Activated CD8-positive, alpha-beta T cell treated with anti-CD3 and anti-CD28 coated beads for 36 hours (primary cell): ENCODE data around the gene CD226. TPM values are rescaled to one million over a fixed set of nuclear protein-coding genes. Genes with fewer than 3 reads are reported as not detected.
"Not testable (repeated sequence)": the region's sequence is repeated elsewhere in the genome, so short reads cannot be mapped to it uniquely, and the experiment has no call there.

Source experiments
- ATAC-seq: fragments of 200-7000 bp; cut with Tn5 transposase; one replicate; pipeline ENCODE4 v1.10.0; 2021; ENCODE audit warnings: mild to moderate bottlenecking, moderate library complexity
- CTCF ChIA-PET: fragments of 350-600 bp; sonication (Branson Sonifier 250); formaldehyde crosslinking; loops from one replicate; lab custom pipeline; 2021; ENCODE audit warnings: antibody characterized with exemption; lab: Charles Lee
- POLR2A ChIA-PET: fragments of 350-600 bp; sonication (Branson Sonifier 250); formaldehyde crosslinking; loops from one replicate; lab custom pipeline; 2021; ENCODE audit warnings: antibody characterized with exemption; lab: Charles Lee
- DNase-seq: peaks from one replicate; pipeline ENCODE4 v3.0.0-alpha.2; 2020
- H3K27ac Mint-ChIP-seq: one replicate; pipeline ENCODE4 v1.8.0; 2021; ENCODE audit warnings: mild to moderate bottlenecking, mixed read lengths
- H3K27me3 Mint-ChIP-seq: one replicate; pipeline ENCODE4 v1.8.0; 2021; ENCODE audit warnings: mixed read lengths
- H3K36me3 Mint-ChIP-seq: one replicate; pipeline ENCODE4 v1.8.0; 2021; ENCODE audit warnings: low read depth, mixed read lengths
- H3K4me1 Mint-ChIP-seq: one replicate; pipeline ENCODE4 v1.8.0; 2021; ENCODE audit warnings: low read depth, mixed read lengths
- H3K4me3 Mint-ChIP-seq: one replicate; pipeline ENCODE4 v1.8.0; 2021; ENCODE audit warnings: mild to moderate bottlenecking, moderate library complexity, mixed read lengths
- H3K9me3 Mint-ChIP-seq: one replicate; pipeline ENCODE4 v1.8.0; 2021; ENCODE audit warnings: mixed read lengths
- intact Hi-C: fragments of 100-400 bp; cut with micrococcal nuclease; formaldehyde crosslinking; loops from one replicate; pipeline ENCODE4 v1.10.0; 2022
- total RNA-seq, 2 experiments: library from RNA; stranded (reverse); gene quantifications; one replicate each; pipeline ENCODE4 v1.2.3, GENCODE V29; 2021
- TF ChIP-seq, protein P1 (sequence below): fragments of 200-600 bp; IDR thresholded peaks from one replicate; pipeline ENCODE4 v1.8.0; 2022; ENCODE audit warnings: antibody characterized with exemption, mild to moderate bottlenecking

CD226 gene
- total RNA-seq, 2 experiments from 2014 or later: 41.5 to 41.7 TPM

DNA sequence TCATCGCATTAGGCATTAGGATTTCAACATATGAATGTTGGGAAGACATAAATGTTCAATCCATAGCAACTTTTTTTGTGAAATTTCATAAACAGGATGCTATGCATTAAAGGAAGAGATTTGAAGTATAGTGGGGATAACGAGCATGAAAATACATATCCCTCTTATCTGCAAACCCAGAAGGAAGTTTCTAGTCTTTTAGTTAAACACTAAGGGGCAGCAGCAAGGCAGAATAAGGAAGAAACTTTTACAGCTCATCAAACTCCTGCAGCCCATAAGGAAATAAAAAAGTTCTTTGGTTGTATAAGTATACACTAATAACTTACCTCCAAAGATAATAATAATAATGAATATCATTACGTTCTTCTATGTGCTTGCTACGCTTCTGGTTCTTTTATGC, 81.5 kb downstream of the CD226 start:
- TF ChIP-seq, protein P1, sequence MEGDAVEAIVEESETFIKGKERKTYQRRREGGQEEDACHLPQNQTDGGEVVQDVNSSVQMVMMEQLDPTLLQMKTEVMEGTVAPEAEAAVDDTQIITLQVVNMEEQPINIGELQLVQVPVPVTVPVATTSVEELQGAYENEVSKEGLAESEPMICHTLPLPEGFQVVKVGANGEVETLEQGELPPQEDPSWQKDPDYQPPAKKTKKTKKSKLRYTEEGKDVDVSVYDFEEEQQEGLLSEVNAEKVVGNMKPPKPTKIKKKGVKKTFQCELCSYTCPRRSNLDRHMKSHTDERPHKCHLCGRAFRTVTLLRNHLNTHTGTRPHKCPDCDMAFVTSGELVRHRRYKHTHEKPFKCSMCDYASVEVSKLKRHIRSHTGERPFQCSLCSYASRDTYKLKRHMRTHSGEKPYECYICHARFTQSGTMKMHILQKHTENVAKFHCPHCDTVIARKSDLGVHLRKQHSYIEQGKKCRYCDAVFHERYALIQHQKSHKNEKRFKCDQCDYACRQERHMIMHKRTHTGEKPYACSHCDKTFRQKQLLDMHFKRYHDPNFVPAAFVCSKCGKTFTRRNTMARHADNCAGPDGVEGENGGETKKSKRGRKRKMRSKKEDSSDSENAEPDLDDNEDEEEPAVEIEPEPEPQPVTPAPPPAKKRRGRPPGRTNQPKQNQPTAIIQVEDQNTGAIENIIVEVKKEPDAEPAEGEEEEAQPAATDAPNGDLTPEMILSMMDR: no peak
- H3K27ac Mint-ChIP-seq: no peak overlapping the region
- DNase-seq (no peak), ATAC-seq (no peak)
- H3K27me3 Mint-ChIP-seq: no peaks in the 10 kb centered on the region
- CTCF ChIA-PET: interaction anchor here (1.5 kb wide), 1 partner anchor 16 kb away, joined by 3 read pairs; no protein-coding TSS in a partner anchor
- H3K36me3 Mint-ChIP-seq: peaks cover 39% of the 10 kb centered on the region
- H3K4me1 Mint-ChIP-seq: peaks cover 11% of the 10 kb centered on the region
- H3K4me3 Mint-ChIP-seq: no peak overlapping the region
- no peaks in the 10 kb centered on the region for H3K9me3 Mint-ChIP-seq
- POLR2A ChIA-PET: interaction anchor here (0.7 kb wide), 1 partner anchor 556 kb away, joined by 3 read pairs; no protein-coding TSS in a partner anchor
- intact Hi-C loops: no loop called here

DNA sequence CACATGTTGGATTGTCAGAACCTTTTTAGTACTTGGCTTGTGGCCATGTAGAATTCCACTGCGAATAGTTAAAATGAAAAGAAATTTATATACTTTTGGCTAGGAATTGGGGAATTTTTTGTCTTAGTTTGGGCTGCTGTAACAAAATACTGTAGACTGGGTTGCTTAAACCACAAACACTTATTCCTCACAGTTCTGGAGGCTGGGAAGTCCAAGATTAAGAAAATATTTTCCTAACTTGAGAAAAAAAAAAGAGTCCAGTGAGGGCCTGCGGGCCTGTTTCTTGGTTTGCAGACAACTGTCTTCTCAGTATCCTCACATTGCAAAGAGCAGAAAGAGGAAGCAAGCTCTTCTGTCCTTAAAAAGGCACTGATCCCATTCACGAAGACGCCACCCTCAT, 81.9 kb downstream of the CD226 start:
- no peak for DNase-seq
- ATAC-seq: no peak
- H3K4me3 Mint-ChIP-seq: no peak overlapping the region
- TF ChIP-seq, protein P1: no peak
- intact Hi-C loops: no loop called here
- POLR2A ChIA-PET: interaction anchor here (0.7 kb wide), 1 partner anchor 556 kb away, joined by 3 read pairs; no protein-coding TSS in a partner anchor
- no peaks in the 10 kb centered on the region for H3K27me3 Mint-ChIP-seq
- peaks cover 11% of the 10 kb centered on the region for H3K4me1 Mint-ChIP-seq
- no peak overlapping the region for H3K27ac Mint-ChIP-seq
- peaks cover 38% of the 10 kb centered on the region for H3K36me3 Mint-ChIP-seq
- H3K9me3 Mint-ChIP-seq: no peaks in the 10 kb centered on the region
- CTCF ChIA-PET: no interaction called here

DNA sequence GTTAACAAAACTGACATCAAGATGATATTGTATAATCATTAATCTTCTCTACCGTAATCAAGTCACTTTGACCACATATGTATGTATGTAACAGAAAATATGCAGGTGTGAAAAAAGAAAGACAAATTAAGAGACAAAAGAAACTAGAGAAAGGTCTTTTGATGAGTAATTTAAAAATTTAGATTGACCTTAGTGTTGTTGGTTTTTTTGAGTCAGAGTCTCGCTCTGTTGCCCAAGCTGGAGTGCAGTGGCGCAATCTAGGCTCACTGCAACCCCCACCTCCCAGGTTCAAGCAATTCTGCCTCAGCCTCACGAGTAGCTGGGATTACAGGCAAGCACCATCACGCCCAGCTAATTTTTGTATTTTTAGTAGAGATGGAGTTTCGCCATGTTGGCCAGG, 82.9 kb downstream of the CD226 start:
- ATAC-seq (peak; percentile 64), DNase-seq (peak; percentile 40)
- H3K27me3 Mint-ChIP-seq, intact Hi-C loops, POLR2A ChIA-PET, CTCF ChIA-PET, H3K4me3 Mint-ChIP-seq, H3K27ac Mint-ChIP-seq, H3K9me3 Mint-ChIP-seq: not testable (repeated sequence)
- Mint-ChIP-seq H3K4me1 (peaks cover 11% of the 10 kb centered on the region), H3K36me3 (peaks cover 33% of the 10 kb centered on the region)

DNA sequence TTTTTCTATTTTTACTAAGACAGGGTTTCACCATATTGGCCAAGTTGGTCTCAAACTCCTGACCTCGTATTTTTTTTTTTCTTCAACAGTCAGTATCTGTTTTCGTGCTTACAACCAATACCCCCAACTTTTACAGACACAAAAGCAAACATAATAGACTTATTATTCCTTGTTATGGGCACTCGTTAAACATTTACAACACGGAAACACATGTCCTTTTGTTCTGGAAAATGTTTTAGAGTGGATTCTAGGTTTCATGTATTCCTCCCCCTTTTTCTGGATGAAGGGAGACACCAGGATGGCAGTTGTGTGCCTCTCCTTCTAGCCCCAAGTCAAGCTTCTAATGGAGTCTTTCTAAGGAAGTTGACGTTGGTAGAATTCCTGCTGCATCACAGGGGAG, 88.8 kb downstream of the CD226 start:
- ChIA-PET CTCF (no interaction called here), POLR2A (no interaction called here)
- TF ChIP-seq, protein P1: no peak
- DNase-seq (no peak), ATAC-seq (no peak)
- H3K27ac Mint-ChIP-seq: no peak overlapping the region
- intact Hi-C loops: no loop called here
- H3K36me3 Mint-ChIP-seq: peaks cover 23% of the 10 kb centered on the region
- H3K4me3 Mint-ChIP-seq: no peak overlapping the region
- no peaks in the 10 kb centered on the region for H3K27me3 Mint-ChIP-seq
- H3K4me1 Mint-ChIP-seq: no peaks in the 10 kb centered on the region
- H3K9me3 Mint-ChIP-seq: no peaks in the 10 kb centered on the region

DNA sequence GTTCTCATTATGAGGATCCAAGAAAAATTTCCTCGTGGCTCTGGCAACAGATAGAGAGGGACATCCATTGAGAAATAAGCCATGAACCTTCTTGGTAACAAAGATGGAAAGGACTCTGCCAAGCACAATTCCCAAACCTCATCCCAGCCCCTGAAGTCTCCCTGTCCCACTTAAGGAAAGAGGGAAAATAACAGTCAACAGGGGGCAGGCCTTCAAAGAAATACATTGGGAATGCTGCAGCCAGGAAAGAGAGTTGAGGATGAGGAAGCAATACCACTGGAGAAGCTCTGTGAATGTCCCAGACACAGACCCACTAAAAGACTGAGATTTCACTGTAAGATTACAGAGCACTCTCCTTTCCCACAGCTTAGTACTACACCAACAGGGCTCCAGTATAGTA, 93.2 kb downstream of the CD226 start:
- Mint-ChIP-seq H3K27ac (no peak overlapping the region), H3K27me3 (no peaks in the 10 kb centered on the region), H3K9me3 (no peaks in the 10 kb centered on the region), H3K4me3 (no peak overlapping the region), H3K4me1 (no peaks in the 10 kb centered on the region), H3K36me3 (peaks cover 13% of the 10 kb centered on the region)
- ATAC-seq (no peak), DNase-seq (no peak)
- ChIA-PET POLR2A (no interaction called here), CTCF (interaction anchor here (1.2 to 1.7 kb wide), 2 partner anchors 14 to 266 kb away, joined by 3 to 6 read pairs; no protein-coding TSS in a partner anchor)
- intact Hi-C loops: no loop called here
- TF ChIP-seq, protein P1: no peak

DNA sequence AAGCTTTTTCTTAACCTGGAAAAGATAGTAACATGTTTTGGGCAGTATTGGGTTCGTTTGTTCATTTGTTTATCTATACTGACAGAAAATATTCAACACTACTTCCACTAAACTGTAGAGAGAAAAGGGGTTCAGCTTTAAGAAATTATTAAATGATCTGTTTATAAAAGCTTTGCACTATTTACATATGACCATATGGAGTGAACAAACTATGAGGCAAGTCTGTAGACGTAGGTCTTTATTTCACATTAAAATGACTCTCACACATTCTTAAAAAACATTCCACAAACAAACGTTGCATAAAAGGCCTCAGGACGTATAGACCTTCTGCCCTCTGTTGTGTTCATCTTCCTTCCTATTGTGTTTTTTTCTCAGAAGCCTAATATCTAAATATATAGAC, 94.6 kb downstream of the CD226 start:
- no peak overlapping the region for H3K4me3 Mint-ChIP-seq
- H3K4me1 Mint-ChIP-seq: no peaks in the 10 kb centered on the region
- intact Hi-C loops: no loop called here
- no peak for DNase-seq
- CTCF ChIA-PET: no interaction called here
- H3K27ac Mint-ChIP-seq: no peak overlapping the region
- POLR2A ChIA-PET: no interaction called here
- H3K27me3 Mint-ChIP-seq: no peaks in the 10 kb centered on the region
- H3K9me3 Mint-ChIP-seq: no peaks in the 10 kb centered on the region
- H3K36me3 Mint-ChIP-seq: peaks cover 13% of the 10 kb centered on the region
- no peak for ATAC-seq
- TF ChIP-seq, protein P1: no peak
